Dermis microvascular lymphatic vessel endothelial cell (primary cell): Measurements from ENCODE around the gene ART1. TPM values are rescaled to one million over a fixed set of nuclear protein-coding genes. Genes with fewer than 3 reads are reported as not detected.

ENCODE experiments used
- DNase-seq, 2 donors: peaks; one replicate each; pipeline versions ENCODE4 v3.0.0 to v3.0.0-alpha.2; 2010; ENCODE audit warnings: low read depth in 2 of 2
- total RNA-seq: library from RNA; depleted of rRNA; stranded (reverse); fragments of >200 nt; gene quantifications from 2 replicates; pipeline ENCODE4 v1.2.1, GENCODE V29; 2014

ART1 gene
- total RNA-seq, 1 donor from 2014 or later, result not detected

- DNase-seq, result no peak
Observed at GRCh38 chr11:3712274-3712673, 67.3 kb downstream of the ART1 start.

Other genes starting within 250 kb of the ART1 start
- gene ART5, start 3.1 kb upstream of the ART1 start, total RNA-seq, result not detected in 2 replicates
- 0.13 and 0.25 TPM in 2 replicates for gene CHRNA10, start 26.3 kb downstream of the ART1 start, total RNA-seq
- gene NUP98, start 152.4 kb downstream of the ART1 start, total RNA-seq, result 82.4 and 106 TPM in 2 replicates
- gene PGAP2, start 163.4 kb downstream of the ART1 start, total RNA-seq, result 7.7 and 13.7 TPM in 2 replicates
- gene RHOG, start 195.8 kb downstream of the ART1 start, total RNA-seq, result 8.1 and 17.7 TPM in 2 replicates
- gene STIM1, start 210.5 kb downstream of the ART1 start, total RNA-seq, result 15.7 and 26.6 TPM in 2 replicates